HG03064 (cell line): Measurements from ENCODE around the gene GM2A.
"Not testable (repeated sequence)": the region's sequence is repeated elsewhere in the genome, so short reads cannot be mapped to it uniquely, and the experiment has no call there.

Experiments used
- ATAC-seq: cut with Tn5 transposase; IDR thresholded peaks from one replicate; pipeline ENCODE4 v1.9.1; 2021; ENCODE audit warnings: low read depth; ENCODE audit not compliant: unreplicated experiment

Gene GM2A

DNA sequence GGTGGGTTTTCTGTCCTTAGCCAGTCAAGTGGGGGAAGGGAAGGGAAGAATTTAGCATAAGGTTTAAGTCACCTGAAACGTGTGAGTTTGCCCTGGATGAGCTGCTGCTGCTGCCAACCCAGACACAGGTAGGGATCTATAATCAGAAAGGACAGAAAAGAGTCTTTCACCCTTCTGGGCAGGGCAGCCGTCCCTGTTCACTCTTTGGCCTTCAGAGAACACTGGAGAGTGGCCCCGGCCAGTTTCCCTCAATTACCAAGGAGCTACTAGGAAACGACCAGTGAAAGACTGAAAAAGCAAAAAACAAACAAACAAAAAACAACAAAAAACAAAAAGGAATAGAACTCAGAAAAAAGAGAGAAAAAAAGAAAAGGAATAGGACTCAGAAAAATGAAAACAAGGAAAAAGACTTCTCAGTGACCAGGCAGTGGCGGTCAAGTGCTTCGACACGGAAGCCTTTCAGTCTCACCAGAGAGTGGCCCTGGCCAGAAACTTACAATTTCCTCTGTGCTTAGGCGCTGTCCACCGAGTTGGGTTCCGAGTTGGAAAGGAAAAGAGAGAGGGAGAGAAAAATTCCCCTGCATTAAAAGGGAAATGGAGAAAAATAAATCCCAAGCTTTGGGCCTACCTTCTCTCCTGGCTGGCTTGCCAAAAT lies 2.5 kb upstream of the GM2A start:
- ATAC-seq: no peak

DNA sequence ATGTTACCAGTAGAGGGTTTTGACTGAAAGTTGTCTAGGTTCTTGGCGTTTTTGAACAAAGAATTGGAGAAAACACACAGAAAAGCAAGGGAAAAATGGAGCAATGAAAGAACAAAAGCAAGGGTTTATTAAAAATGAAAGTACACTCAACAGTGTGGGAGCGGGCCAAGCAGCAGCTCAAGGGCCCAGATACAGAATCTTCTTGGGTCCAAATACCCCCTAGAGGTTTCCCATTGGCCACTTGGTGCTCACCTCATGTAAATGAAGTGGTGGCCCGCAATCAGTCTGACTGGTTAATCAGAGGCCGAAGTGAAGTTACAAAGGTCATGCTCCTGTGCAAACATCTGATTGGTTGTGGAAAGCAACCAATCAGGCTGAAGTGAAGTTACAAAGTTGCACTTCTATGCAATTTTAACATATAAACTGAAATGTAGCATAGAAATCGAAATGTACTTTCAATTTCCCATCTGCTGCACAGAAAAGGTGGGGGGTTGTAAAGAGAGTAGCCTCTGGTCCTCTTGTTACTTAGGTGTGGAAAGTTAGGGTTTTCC lies 1.9 kb upstream of the GM2A start:
- ATAC-seq: no peak

DNA sequence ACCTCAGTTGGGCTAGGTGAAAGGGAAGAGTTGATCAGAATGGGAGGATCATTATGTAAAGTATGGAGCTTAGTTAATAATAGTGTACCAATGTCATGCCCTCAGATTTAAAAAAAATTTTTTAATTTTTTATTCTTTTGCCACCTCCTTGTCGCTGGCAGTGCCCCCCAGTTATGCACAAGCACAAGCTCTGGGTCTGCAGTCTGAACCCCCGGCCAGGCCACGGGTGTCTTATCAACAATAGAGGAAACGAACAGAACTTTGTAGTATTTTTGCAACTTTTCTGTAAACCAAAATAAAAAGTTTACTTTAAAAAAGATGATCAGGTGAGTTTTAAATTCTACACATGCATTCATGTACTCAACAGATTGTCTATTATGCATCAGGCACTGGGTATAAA lies 1.4 kb upstream of the GM2A start:
- no peak for ATAC-seq

DNA sequence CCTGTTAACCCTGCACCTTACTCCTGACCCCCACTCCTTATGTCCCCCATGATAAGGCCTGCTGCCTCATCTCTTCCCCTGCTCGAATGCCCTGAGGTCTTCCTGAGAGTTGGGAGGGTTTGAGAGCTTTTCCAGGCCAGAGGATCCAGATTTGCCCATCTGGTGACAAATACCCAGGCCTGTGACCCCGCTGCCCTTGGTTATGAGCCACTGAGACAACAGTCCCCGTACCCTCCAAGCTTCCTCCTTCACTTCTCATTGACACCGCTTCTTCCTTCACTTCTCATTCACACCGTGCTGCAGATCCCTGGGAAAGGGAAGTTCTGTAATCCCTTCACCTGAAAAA lies 593 bp downstream of the GM2A start:
- no peak for ATAC-seq

DNA sequence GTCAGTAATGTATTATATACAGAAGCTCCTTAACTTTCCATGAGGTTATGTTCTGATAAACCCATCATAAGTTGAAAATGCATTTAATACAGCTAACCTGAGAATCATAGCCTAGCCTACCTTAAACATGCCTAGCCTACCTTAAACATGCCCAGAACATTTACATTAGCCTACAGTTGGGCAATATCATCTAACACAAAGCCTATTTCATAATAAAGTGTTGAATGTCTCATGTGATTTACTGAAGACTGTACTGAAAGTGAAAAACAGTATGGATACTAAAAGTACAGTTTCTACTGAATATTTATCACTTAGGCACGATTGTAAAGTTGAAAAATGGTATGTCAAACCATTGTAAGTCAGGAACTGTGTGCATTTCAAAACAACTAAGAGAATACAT lies 1.6 kb downstream of the GM2A start:
- ATAC-seq: no peak

DNA sequence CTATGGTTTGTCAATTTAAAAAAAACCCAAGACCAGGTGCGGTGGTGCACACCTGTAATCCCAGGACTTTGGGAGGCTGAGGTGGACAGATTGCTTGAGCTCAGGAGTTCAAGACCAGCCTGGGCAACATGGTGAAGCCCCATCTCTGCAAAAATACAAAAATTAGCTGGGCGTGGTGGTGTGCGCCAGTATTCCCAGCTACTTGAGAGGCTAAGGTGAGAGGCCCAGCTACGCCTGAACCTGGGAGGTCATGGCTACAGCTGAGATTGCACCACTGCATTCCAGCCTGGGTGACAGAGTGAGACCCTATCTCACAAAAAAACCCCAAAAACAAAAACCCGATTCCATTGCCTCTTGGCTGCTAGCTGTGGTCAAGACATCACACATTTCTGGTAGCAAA lies 2.0 kb downstream of the GM2A start:
- ATAC-seq: not testable (repeated sequence)

DNA sequence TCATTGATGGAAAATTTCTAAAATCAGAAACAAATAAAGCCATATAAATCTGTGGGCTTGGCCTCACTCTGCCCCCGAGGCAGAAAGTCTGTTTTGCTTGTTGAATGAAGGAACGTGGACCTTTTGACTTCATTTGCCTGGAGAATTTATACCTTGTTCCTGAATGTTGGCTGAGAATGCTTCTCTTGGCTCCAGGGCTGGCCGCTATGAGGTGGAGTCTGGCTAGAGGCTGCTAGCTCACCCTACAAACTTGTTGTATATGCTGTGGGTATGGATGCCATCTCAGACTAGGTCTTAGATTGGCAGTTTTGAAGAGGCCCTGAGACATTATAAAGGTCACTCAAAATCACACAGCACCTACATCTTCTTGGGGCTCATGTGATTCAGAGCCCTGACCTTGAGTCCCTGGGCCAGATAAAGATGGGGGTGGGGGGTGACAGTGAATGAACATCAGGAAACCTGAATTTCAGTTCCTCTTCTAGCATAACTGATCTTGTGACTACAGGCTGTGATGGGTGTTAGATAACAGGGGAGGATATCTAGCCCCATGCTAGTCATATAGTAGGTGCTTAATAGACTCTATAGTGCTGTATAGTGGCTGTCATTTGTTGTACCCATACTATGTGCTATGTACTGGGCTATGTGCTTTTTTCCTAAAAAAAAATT lies 2.8 kb downstream of the GM2A start:
- peak; percentile 35 for ATAC-seq

DNA sequence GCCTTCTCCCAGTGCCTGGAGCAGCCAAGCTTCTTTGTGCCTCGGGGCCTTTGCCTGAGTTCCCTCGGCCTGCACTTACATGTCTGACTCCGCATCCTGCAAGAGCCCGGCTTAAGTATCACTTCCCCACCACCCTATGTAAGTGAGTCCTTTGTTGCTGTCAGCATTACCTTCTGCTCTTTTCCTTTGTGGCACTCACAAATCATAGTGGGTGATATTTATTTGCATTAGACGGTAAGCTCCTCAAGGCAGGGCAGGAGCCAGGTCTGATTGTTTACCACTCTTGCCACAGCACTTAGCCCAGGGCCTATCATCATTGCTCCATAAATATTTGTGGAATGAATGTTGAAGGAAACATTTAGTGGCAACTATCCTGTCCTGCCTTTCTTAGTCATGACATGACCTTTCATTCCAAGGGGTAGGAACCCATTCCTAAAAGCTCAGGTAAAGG lies 4.8 kb downstream of the GM2A start:
- ATAC-seq: peak; percentile 29

DNA sequence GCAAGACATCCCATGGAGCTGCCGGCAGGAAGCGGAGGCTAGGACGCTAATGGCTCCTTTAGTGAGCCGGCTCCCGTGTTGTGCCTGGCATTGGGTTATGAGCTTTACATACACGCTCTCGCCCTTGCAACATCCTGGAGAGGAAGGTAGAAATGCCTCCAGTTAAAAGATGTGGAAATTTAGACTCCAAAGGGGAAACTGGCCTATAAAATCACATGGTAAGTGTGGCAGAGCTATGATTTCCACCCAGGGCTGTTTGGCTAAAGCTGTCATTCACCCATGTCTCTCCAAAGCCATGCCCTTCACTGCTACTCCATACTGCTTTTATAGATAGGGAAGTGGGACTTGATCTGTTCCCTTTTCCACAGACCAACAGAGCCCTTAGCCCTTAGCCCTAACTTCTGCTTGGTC lies 5.2 kb downstream of the GM2A start:
- no peak for ATAC-seq

DNA sequence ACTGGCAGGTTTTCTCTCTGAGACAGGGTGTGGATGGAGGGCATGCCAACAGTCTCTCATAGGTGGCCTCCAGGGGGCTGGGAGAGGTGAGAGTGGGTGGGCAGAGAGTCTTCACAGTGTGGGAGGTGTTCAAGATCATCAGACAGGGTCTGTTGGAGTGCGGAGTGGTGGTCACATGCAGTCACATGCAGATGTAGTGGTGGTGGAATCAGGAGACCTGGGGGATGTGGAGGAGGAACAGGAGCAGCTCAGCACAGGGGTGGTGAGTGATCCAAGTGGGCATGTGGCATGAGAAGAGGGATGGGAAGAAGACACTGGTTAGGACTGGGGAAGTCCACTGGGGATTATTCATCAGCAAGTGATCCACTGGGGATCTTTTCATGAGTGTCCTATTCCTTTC lies 5.8 kb downstream of the GM2A start:
- ATAC-seq: no peak

DNA sequence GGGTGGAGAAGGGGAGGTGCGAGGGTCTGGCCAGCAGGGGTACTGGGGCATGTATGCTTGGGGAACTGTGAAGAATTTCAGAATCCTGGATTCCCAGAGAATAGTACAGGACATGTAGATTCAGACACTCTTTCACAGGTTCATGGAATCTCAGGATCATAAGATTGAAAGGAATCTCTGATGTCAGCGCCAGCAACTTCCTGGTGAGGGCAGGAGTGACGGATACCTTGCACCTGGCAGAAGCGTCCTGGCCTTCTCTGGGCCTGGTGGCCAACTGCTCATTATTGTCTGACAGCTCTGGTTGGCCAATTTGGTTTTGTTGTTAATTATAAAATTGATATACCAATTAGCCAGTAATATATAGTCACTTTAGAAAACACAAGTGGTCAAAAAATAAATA lies 6.9 kb downstream of the GM2A start:
- ATAC-seq: no peak

DNA sequence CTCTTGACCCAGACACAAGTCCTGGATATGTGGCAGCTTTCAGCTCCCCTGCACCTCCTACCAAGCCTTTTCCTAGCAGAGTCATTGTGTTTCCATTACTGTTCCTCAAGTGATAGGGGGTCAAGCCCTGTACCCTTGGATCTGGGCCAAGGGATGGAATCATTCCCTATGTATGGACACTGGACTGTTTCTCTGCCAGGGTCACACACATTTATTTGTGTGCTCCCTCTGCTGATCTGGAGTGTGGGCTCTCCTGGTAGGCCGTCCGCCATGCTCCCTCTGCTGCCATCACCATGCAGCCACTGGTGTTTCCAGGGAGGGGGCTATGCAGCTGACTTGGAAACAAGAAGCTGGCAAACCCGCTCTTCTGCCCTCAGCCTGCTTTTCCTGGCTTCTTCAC lies 9.5 kb downstream of the GM2A start:
- ATAC-seq: no peak

DNA sequence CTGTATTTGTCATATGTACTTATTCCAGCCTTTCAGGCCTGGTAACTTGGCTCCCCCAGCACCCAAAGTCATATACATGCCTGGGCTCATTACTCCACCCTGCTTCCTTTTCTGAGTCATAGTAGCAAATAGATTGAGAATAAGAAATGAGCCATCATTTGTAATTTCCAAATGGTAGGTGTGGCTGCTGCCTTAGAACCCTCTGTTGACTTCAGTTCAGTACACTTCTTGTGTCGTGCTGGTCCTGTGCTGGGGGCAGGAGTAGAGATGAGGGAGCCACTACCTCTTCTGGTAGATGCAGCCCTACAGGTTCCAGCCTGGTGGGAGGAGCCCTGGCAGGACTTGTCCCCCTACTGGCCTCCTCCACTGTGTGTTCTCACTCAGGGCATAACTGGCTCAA lies 11.1 kb downstream of the GM2A start:
- no peak for ATAC-seq

DNA sequence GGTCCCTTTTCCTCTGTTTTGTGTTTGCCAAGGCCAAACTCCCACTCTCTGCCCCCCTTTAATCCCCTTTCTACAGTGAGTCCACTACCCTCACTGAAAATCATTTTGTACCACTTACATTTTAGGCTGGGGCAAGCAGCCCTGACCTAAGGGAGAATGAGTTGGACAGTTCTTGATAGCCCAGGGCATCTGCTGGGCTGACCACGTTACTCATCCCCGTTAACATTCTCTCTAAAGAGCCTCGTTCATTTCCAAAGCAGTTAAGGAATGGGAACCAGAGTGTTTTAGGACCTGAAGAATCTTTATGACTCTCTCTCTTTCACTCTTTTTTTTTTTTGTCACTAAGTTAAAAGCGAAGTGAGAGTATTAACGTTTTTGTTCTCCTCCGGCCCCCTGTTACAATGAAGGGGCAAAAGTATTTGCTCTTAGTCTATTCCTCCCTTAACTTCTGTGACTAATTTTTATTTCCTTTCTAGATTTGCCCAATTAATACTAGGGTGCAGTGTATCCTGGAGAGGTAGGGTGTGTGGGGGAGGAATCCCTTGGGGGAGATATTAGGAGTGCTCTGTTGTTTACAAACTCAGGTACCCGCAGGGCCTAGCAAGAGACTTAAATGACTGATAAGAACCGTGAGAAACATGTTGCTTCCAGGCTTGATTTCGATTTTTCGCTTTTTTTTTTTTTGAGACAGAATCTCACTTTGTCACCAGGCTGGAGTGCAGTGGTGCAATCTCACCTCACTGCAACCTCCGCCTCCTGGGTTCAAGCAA lies 14.7 kb downstream of the GM2A start:
- no peak for ATAC-seq

DNA sequence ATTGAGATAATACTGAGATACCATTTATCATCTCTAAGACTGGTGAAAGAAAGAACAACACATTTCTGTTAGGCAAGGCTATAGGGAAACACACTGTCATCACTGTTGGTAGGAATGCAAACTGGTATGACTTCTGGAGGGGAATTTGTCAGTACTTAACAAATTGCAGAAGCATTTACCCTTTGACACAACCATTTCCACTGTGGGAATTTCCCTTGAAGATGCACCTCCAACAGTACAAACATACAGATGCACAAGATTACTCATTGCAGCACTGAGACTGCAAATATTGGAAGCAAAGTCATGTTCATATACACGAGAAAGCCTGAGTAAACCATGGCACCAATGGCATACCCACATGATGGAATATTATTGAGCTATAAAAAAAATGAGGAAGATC lies 17.6 kb downstream of the GM2A start:
- peak; percentile 81 for ATAC-seq

DNA sequence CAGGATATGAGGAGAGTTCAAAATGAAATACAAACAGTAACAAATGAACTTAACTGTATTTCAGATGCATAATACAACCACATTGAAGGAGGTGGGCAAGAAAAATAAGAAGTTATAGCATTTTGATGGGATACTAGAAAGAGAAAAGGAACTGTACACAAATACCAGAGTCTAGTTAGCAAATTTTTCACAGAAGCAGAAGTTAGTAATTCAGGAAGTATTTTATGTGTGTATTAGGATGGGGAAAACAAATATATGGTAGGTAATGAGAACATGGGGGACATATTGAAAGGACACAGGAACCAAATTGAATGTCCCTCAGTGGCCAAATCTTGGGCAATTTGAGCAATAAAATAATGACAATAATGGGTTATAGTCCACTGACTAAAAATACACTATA lies 18.4 kb downstream of the GM2A start:
- ATAC-seq: no peak

DNA sequence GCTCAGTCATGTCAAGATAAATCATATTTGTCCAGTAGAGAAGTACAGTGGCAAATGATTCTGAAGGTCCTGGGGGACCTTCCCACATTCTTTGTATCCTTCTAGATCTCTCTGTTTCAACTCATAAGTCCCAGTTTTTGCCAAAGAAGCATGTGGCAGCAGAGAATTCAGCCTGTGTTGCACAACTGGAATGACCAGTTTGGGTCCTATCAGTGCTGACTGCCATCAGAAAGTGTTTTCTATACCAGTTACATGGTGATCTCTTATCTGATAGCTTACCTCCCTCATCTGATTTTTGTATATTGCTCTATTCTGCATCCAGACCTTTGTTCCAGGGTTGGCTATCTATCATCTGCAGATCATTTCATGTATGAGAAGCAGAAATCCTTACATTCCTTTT lies 21.7 kb downstream of the GM2A start:
- ATAC-seq: no peak

DNA sequence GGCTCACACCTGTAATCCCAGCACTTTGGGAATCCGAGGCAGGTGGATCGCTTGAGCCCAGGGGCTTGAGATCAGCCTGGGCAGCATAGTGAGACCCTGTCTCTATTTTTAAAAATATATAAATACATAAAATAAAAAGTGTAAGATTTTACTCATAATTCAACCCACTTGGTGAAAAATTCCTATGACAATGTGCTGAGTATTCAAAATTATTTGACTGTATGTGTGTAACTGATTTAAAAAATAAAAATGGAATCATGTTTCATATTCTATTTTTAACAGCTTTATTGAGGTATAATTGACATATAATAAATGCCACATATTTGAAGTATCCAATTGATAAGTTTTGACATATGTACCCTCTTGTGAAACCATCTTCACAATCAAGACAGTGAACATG lies 22.8 kb downstream of the GM2A start:
- ATAC-seq: no peak

DNA sequence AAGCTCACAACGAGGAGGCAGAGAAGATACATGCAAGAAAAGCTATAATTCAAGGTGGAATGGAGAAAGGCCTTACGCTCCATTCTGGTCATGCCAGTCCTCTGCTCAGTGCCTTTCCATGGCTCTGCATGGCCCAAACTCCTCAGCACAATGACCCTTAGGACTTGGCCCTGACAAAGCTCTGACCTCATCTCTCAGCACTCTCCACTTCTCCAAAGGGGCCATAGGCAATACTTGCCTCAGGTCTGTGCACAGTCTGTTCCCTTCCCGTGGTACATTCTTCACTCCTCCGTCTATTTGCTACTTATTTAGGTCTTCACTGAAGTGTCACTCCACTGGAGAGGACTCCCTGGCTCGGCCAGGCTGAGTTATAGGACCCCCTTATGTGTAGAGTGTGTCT lies 25.9 kb downstream of the GM2A start:
- no peak for ATAC-seq

DNA sequence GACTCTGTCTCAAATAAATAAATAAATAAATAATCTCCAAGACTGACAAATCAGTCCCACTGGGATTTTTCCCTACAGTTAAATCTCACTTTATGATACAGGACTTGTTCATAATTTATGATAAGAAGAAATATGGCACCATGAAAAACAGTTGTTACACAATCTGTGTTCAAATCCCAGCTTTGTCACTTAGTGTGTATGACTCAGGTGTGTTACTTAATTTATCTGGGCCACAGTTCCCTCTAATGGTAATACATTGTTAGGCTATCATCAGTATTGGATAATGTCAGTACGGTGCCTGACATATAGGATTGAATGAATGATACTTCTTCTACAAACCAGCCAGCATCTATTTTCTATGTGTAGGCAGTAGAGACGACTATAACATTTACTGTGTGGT lies 27.5 kb downstream of the GM2A start:
- no peak for ATAC-seq

DNA sequence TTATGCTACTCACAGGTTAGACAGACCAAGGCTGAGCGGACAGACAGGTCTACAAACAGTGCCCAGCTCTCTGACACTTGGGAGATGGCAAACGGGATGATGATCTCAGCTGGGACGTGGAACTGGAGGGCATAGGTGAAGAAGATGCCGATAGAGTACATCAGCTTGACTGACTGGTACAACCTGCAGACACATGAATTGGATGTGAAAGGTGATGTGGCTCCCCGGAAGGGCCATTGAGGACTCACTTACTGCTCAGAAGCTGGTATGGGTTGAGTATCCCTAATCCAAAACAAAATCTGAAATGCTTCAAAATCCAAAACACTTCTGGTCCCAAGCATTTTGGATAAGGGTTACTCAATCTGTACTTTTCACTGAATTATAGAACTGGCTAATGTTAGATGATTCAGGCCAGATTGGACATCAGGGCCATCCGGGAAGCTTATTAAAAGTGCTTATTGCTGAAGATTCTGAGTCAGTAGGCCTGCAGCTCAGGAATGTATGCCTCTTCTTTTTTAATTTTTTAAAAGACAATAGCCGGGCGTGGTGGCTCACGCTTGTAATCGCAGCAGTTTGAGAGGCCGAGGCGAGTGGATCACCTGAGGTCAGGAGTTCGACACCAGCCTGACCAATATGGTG lies 28.1 kb downstream of the GM2A start:
- no peak for ATAC-seq
